ENCODE data around the gene TARP.
A peak's percentile ranks its signal among the peaks of the same experiment; 100 is the strongest.

The TARP gene

DNA sequence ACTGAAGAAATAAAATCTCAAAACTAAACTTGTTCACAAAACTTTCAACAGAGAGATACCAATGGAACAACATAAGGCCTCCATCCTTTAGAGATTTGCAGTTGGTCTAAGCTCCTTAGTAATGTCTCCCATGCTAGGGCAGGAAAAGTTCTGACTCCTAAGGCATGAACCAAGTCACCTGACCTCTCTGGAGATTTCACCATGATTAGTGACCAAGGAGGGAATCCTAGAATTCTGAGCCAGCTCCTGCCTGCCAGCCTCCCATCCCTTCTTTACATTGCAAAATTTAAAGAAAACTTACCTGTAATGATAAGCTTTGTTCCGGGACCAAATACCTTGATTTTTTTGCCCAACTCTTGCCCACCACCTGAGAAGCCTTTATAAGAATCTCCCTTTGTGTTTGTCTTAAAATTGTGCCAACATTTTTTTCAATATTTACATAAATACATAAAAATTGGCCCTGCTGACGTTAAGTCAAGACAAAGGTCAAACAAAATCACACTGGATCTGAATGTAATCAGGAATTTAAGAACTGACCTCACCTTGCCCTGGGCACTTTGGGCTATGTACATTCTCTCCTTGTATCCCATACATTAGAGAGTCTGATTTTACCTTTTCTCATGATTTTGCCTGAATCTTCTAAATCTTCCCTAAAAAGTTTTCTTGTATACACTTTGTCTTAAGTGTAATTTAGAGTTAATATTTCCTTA is at the start of gene TARP:
Gene TARP, minus strand, starts transcription at position 351 of the 710 bp plus-strand sequence.
- TF ChIP-seq, protein P1, sequence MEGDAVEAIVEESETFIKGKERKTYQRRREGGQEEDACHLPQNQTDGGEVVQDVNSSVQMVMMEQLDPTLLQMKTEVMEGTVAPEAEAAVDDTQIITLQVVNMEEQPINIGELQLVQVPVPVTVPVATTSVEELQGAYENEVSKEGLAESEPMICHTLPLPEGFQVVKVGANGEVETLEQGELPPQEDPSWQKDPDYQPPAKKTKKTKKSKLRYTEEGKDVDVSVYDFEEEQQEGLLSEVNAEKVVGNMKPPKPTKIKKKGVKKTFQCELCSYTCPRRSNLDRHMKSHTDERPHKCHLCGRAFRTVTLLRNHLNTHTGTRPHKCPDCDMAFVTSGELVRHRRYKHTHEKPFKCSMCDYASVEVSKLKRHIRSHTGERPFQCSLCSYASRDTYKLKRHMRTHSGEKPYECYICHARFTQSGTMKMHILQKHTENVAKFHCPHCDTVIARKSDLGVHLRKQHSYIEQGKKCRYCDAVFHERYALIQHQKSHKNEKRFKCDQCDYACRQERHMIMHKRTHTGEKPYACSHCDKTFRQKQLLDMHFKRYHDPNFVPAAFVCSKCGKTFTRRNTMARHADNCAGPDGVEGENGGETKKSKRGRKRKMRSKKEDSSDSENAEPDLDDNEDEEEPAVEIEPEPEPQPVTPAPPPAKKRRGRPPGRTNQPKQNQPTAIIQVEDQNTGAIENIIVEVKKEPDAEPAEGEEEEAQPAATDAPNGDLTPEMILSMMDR (IDR thresholded peaks at IDR 0.05; ENCODE audit: low read length, missing control alignments), result no peak
- no peak within 1 kb of the TSS for H3K4me3 ChIP-seq (replicated peaks; ENCODE audit: low read depth, low read length)
- DNase-seq (ENCODE audit: low read depth), result no peak

DNA sequence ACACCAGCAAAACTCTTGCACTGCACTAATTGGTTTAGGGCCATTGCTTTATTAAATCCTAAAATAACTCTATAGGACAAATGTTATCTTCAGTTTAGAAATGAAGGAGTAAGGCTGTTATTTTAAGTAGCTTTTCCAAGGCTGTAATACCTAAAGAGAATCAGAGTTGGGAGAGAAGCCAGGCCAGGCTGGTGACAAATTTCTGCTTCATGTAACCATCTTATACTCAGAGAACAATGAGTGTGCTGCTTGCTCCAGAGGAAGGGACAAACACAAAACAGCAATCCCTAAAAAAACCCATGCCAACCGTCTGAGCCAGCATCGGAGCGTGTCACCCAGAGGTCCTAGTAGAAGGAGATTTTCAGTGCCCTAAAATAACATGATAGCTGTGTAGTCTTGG is 49.7 kb upstream of the TARP start:
- TF ChIP-seq, protein P1 (IDR thresholded peaks at IDR 0.05; ENCODE audit: low read length, missing control alignments), result no peak

DNA sequence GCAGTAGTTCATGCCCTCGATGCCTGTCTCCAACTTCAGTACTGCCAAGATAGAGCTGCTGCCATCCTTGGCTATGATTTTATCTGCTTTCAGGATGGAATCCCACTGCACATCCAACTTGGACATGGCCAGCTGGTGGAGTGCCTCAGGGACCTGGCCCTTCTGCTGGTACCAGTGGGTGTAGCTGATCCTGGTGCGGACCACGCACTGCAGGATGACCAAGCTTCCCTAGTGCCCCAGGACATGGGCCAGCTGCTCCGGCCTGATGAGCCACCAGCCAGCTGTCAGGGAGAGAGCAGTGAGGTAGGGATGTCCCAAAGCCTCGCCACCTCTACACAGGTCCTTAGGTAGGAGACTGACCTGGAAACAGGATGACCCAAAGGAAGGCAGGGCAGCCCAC is 49.0 kb upstream of the TARP start:
- DNase-seq (ENCODE audit: low read depth), result no peak
- H3K4me3 ChIP-seq (replicated peaks; ENCODE audit: low read depth, low read length), result no peak overlapping the region
- TF ChIP-seq, protein P1 (IDR thresholded peaks at IDR 0.05; ENCODE audit: low read length, missing control alignments), result no peak

More for the DNA sequence above, 49.7 kb upstream of the TARP start:
- H3K4me3 ChIP-seq (replicated peaks; ENCODE audit: low read depth, low read length), result no peak overlapping the region
- DNase-seq (ENCODE audit: low read depth), result no peak

DNA sequence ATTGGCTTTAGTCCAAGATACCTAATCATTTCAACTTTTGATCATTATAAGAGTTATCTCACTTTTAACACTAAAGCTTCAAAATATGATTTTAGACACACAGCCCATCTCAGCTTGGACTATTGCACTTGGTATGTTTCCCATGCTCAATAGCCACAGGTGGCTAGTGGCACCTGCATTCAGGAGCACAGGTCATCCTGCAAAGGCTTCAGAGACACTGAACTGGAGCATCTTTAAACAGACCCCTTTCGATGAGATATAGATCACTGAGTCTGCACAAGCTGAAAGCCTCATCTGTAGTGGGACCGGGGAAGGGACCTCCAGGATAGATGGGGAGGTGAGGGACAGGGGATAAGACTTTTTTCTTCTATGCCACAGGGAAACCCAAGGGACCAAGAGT is 48.5 kb upstream of the TARP start:
- H3K4me3 ChIP-seq (replicated peaks; ENCODE audit: low read depth, low read length), result no peak overlapping the region
- TF ChIP-seq, protein P1 (IDR thresholded peaks at IDR 0.05; ENCODE audit: low read length, missing control alignments), result no peak
- no peak for DNase-seq (ENCODE audit: low read depth)

DNA sequence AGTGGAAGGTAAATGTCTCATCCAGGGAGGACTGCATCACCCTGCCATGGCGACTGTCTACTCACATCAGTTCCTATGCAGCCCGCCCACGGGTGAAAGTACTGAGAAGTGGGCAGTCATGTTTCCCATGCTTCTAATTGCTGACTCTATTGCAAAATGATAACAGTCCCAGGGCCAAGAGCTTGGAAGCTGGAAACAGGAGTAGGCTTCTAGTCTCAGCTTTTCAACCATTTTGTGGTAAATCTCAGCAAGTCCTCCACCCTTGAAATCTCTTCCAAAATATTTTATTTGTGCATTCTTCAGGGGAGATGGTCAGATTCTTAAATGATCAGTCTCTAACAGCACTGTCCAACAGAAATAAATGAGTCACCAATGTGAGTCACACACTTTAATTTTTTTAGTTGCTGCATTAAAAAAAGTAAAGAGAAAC is 48.1 kb upstream of the TARP start:
- no peak overlapping the region for H3K4me3 ChIP-seq (replicated peaks; ENCODE audit: low read depth, low read length)
- DNase-seq (ENCODE audit: low read depth), result peak; percentile 33
- TF ChIP-seq, protein P1 (IDR thresholded peaks at IDR 0.05; ENCODE audit: low read length, missing control alignments), result no peak

DNA sequence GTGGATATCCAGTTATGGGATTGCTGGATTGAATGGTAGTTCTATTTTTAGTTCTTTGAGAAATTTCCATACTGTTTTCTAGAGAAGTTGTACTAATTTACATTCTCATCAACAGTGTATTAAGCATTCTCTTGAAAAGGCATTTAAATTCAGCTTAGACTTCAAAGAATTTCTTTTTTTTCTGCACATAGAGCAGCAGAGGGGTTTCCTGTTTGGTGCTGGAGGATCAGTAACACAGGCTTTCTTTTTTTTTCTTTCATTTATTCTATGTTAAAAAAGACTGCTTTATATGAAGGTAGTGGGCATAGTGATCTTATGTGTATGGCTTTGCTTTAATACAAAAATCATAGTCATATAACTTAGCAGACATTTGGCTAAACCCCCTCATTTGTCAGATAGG is 47.6 kb upstream of the TARP start:
- TF ChIP-seq, protein P1 (IDR thresholded peaks at IDR 0.05; ENCODE audit: low read length, missing control alignments), result no peak
- no peak overlapping the region for H3K4me3 ChIP-seq (replicated peaks; ENCODE audit: low read depth, low read length)
- no peak for DNase-seq (ENCODE audit: low read depth)

DNA sequence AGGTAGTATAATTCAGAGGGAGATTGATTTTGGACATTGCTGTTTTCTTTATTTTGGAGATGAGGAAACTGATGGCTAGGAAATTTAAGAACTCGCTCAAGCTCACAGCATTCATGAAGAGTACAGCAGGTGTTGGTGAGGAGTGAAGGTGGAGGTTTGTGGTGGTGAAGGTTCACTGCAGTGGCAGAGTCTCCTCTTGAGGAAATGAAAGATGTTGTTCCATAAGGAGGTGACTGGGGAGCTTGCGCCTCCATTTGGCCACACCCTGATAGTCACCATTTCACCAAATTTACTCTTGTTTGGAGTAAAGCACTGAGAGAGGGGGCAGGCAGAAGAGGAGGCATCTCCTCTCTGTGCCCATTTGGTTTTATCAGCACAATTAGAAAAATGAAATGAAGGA is 46.4 kb upstream of the TARP start:
- no peak for DNase-seq (ENCODE audit: low read depth)
- no peak overlapping the region for H3K4me3 ChIP-seq (replicated peaks; ENCODE audit: low read depth, low read length)
- TF ChIP-seq, protein P1 (IDR thresholded peaks at IDR 0.05; ENCODE audit: low read length, missing control alignments), result no peak
